AG04450 (cell line): ENCODE measurements around the gene PARD3B. TPM values are rescaled to one million over a fixed set of nuclear protein-coding genes. Genes with fewer than 3 reads are reported as not detected.

Source experiments
- CTCF ChIA-PET: fragments of 300-600, 350-600 bp; formaldehyde crosslinking; extraction: SDS; loops from one replicate; lab custom pipeline; 2022; ENCODE audit warnings: antibody characterized with exemption, inconsistent platforms; lab: Charles Lee
- POLR2A ChIA-PET: fragments of 350-600 bp; formaldehyde crosslinking; extraction: SDS; loops from one replicate; lab custom pipeline; 2021; ENCODE audit warnings: antibody characterized with exemption, inconsistent platforms; lab: Yijun Ruan, JAX
- DNase-seq: peaks from one replicate; pipeline ENCODE4 v3.0.0-alpha.2; 2011; ENCODE audit warnings: low read depth, low spot score
- H3K27ac ChIP-seq: one replicate; pipeline ENCODE4 v1.5.1; 2012; ENCODE audit warnings: low read depth, low read length, control low read depth
- H3K27me3 ChIP-seq: one replicate; pipeline ENCODE4 v1.6.0; 2012; ENCODE audit warnings: low read length; ENCODE audit not compliant: control insufficient read depth, insufficient read depth
- H3K4me3 ChIP-seq: 2 replicates; pipeline ENCODE4 v1.5.1; 2011; ENCODE audit warnings: mild to moderate bottlenecking, low read depth, low read length, control low read depth
- H3K9me3 ChIP-seq: 2 replicates; pipeline ENCODE4 v1.5.1; 2012; ENCODE audit warnings: low read length; ENCODE audit not compliant: control insufficient read depth, insufficient read depth
- polyA plus RNA-seq: library from polyadenylated mRNA; depleted of rRNA; stranded (reverse); fragments of >200 nt; gene quantifications from 2 replicates; pipeline ENCODE4 v1.2.3, GENCODE V29; 2011
- TF ChIP-seq, protein P1 (sequence below): IDR thresholded peaks from 2 replicates; pipeline ENCODE4 v1.5.1; 2011; ENCODE audit warnings: low read depth, low read length, control low read depth, inconsistent platforms

The PARD3B gene
- polyA plus RNA-seq, 1 experiment, result 8.5 TPM

- Histone ChIP-seq H3K4me3 (no peak overlapping the region), H3K9me3 (no peaks in the 10 kb centered on the region), H3K27me3 (no peaks in the 10 kb centered on the region), H3K27ac (no peak overlapping the region)
- ChIA-PET CTCF (no interaction called here), POLR2A (no interaction called here)
- TF ChIP-seq, protein P1, sequence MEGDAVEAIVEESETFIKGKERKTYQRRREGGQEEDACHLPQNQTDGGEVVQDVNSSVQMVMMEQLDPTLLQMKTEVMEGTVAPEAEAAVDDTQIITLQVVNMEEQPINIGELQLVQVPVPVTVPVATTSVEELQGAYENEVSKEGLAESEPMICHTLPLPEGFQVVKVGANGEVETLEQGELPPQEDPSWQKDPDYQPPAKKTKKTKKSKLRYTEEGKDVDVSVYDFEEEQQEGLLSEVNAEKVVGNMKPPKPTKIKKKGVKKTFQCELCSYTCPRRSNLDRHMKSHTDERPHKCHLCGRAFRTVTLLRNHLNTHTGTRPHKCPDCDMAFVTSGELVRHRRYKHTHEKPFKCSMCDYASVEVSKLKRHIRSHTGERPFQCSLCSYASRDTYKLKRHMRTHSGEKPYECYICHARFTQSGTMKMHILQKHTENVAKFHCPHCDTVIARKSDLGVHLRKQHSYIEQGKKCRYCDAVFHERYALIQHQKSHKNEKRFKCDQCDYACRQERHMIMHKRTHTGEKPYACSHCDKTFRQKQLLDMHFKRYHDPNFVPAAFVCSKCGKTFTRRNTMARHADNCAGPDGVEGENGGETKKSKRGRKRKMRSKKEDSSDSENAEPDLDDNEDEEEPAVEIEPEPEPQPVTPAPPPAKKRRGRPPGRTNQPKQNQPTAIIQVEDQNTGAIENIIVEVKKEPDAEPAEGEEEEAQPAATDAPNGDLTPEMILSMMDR, result no peak
- DNase-seq, result no peak
Observed at GRCh38 chr2:204670756-204671155, 125.5 kb downstream of the PARD3B start.

DNA sequence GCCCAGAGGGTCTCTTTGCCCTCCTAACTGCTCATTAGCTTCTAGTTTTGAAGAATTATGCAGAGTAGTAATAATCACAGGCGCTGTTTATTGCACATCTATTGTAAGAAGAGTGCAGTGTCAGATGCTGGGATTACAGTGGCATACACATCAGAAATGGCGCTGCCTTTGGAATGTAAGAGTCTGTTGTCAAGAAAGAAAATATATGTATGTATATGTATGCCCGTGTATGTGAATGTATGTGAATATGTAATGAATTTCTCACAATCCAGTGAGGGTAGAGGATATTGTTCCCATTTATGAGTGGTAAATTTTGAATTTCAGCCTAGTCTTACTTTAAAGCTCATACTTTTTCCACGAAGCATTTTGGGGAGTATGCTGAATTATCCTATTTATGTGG is 127.5 kb downstream of the PARD3B start:
- no peak overlapping the region for H3K27ac ChIP-seq
- POLR2A ChIA-PET, result no interaction called here
- TF ChIP-seq, protein P1, result no peak
- H3K4me3 ChIP-seq, result no peak overlapping the region
- CTCF ChIA-PET, result no interaction called here
- DNase-seq, result no peak
- H3K9me3 ChIP-seq, result no peaks in the 10 kb centered on the region
- no peaks in the 10 kb centered on the region for H3K27me3 ChIP-seq

DNA sequence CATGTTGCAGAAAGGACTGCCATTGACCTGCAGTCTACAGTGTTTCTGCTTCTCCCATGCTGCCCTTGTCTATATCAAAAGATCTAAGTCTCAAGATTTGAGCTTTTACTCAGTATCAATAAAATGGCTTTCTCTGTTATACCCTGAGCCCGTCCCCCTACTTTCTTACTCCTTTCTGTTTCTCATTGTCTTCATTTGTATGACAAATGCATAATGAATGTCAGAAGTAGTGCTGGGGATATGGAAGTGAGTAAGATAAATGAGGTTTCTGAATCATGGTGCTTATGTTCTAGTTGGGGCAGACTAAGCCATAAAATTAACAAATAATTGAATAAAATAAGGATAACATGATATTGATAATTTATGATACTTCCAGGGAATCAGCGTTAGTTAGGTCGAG is 128.6 kb downstream of the PARD3B start:
- Histone ChIP-seq H3K4me3 (no peak overlapping the region), H3K27ac (no peak overlapping the region), H3K27me3 (no peaks in the 10 kb centered on the region), H3K9me3 (peaks cover 7% of the 10 kb centered on the region)
- ChIA-PET CTCF (no interaction called here), POLR2A (no interaction called here)
- TF ChIP-seq, protein P1, result no peak
- no peak for DNase-seq

GRCh38 chr2:204678031-204678430 is 132.8 kb downstream of the PARD3B start:
- no peaks in the 10 kb centered on the region for H3K27me3 ChIP-seq
- DNase-seq, result no peak
- no peak overlapping the region for H3K27ac ChIP-seq
- no peak overlapping the region for H3K4me3 ChIP-seq
- POLR2A ChIA-PET, result no interaction called here
- H3K9me3 ChIP-seq, result peaks cover 7% of the 10 kb centered on the region
- TF ChIP-seq, protein P1, result no peak
- CTCF ChIA-PET, result no interaction called here

GRCh38 chr2:204680576-204680975 is 135.3 kb downstream of the PARD3B start:
- no peak for DNase-seq
- Histone ChIP-seq H3K27ac (no peak overlapping the region), H3K9me3 (peaks cover 7% of the 10 kb centered on the region), H3K4me3 (no peak overlapping the region), H3K27me3 (no peaks in the 10 kb centered on the region)
- POLR2A ChIA-PET, result interaction anchor here (0.5 kb wide), 1 partner anchor 1003 kb away, joined by 5 read pairs; no protein-coding TSS in a partner anchor
- CTCF ChIA-PET, result interaction anchor here (0.7 kb wide), 1 partner anchor 354 kb away, joined by 3 read pairs; no protein-coding TSS in a partner anchor
- TF ChIP-seq, protein P1, result no peak
